A549 (cell line): ENCODE results near the gene MYBPHL. TPM values are rescaled to one million over a fixed set of nuclear protein-coding genes. Genes with fewer than 3 reads are reported as not detected.

ENCODE experiments used
- ATAC-seq, 2 experiments: fragments of 200-7000 bp in 1 of 2; fragments of >200 bp in 1 of 2; cut with Nextera tagmentation in 1 of 2; cut with Tn5 transposase in 1 of 2; 3 replicates each; pipeline versions ENCODE4 v1.8.0 to v1.9.1; 2018 to 2020; ENCODE audit warnings: mild to moderate bottlenecking in 1 of 2, moderate library complexity in 1 of 2
- CTCF ChIA-PET: fragments of 300-600 bp; sonication (Branson Sonifier 250); formaldehyde crosslinking; extraction: SDS; loops from one replicate; lab custom pipeline; 2021; ENCODE audit warnings: antibody characterized with exemption, inconsistent platforms; lab: Yijun Ruan, JAX
- POLR2A ChIA-PET: fragments of 350-600 bp; formaldehyde crosslinking; extraction: SDS; loops from one replicate; lab custom pipeline; 2021; ENCODE audit warnings: antibody characterized with exemption, inconsistent platforms; lab: Yijun Ruan, JAX
- DNase-seq, 2 experiments: peaks; one replicate each; pipeline versions ENCODE4 v3.0.0 to v3.0.0-alpha.2; 2011 to 2016; ENCODE audit warnings: low read depth in 1 of 2, low spot score in 1 of 2
- FAIRE-seq: peaks from 2 replicates; lab custom pipeline; 2011; peaks lifted over from hg19 to GRCh38; lab: Jason Lieb, UNC
- H3K27ac ChIP-seq, 2 experiments: fragments of >200 bp; sonication (Bioruptor Twin); formaldehyde crosslinking; 3 replicates each; pipeline ENCODE4 v1.5.1; 2016 to 2017
- H3K4me1 ChIP-seq: fragments of >200 bp; sonication (Bioruptor Twin); formaldehyde crosslinking; 3 replicates; pipeline ENCODE4 v1.6.1; 2016
- H3K4me2 ChIP-seq: fragments of >200 bp; sonication (Bioruptor Twin); formaldehyde crosslinking; 3 replicates; pipeline ENCODE4 v1.6.1; 2016
- H3K4me3 ChIP-seq: fragments of >200 bp; sonication (Bioruptor Twin); formaldehyde crosslinking; 3 replicates; pipeline ENCODE4 v1.5.1; 2016
- H3K9me3 ChIP-seq: fragments of >200 bp; sonication (Bioruptor Twin); formaldehyde crosslinking; 3 replicates; pipeline ENCODE4 v1.6.1; 2016
- ATOH8 ChIP-seq: fragments of 250-450 bp; sonication (Bioruptor Pico); IDR thresholded peaks from 2 replicates; pipeline ENCODE4 v1.5.0; 2020; ENCODE audit warnings: low read depth, mild to moderate bottlenecking, moderate library complexity
- CEBPB ChIP-seq, 2 experiments: fragments of >200 bp in 1 of 2; sonication (Bioruptor Twin) in 1 of 2; formaldehyde crosslinking in 1 of 2; IDR thresholded peaks; 2 replicates each; pipeline ENCODE4 v1.6.1; 2012 to 2016
- CHD4 ChIP-seq: fragments of 200-600 bp; sonication (generic); IDR thresholded peaks from 2 replicates; pipeline ENCODE4 v1.6.1; 2016; ENCODE audit warnings: antibody characterized with exemption, mild to moderate bottlenecking, borderline replicate concordance
- E2F6 ChIP-seq: IDR thresholded peaks from 2 replicates; pipeline ENCODE4 v1.6.1; 2012; ENCODE audit warnings: low read depth, borderline replicate concordance
- EP300 ChIP-seq, 2 experiments: fragments of >200 bp; sonication (Bioruptor Twin); formaldehyde crosslinking; IDR thresholded peaks; 2 replicates in 1 of 2; 3 replicates in 1 of 2; pipeline ENCODE4 v1.6.1; 2016 to 2017
- FOSB ChIP-seq: fragments of 250-450 bp; sonication (Bioruptor Pico); IDR thresholded peaks from 2 replicates; pipeline ENCODE4 v1.5.0; 2020; ENCODE audit warnings: mild to moderate bottlenecking, moderate library complexity
- FOSL2 ChIP-seq, 2 experiments: fragments of 450-650 bp in 1 of 2; fragments of >200 bp in 1 of 2; sonication (Bioruptor Twin) in 1 of 2; formaldehyde crosslinking; IDR thresholded peaks; 2 replicates each; pipeline versions ENCODE4 v1.5.0 to v1.6.1; 2016 to 2020; ENCODE audit warnings: mild to moderate bottlenecking in 1 of 2, moderate library complexity in 1 of 2
- GATA3 ChIP-seq: IDR thresholded peaks from 2 replicates; pipeline ENCODE4 v1.6.1; 2012; ENCODE audit warnings: borderline replicate concordance
- HEYL ChIP-seq: fragments of 250-450 bp; sonication (Bioruptor Pico); IDR thresholded peaks from 2 replicates; pipeline ENCODE4 v1.8.0; 2021; ENCODE audit warnings: mild to moderate bottlenecking, moderate library complexity
- HOXA7 ChIP-seq: fragments of 250-450 bp; sonication (Bioruptor Pico); IDR thresholded peaks from 2 replicates; pipeline ENCODE4 v1.5.0; 2020; ENCODE audit warnings: mild to moderate bottlenecking, moderate library complexity
- HOXB13 ChIP-seq: fragments of 250-450 bp; sonication (Bioruptor Pico); IDR thresholded peaks from 2 replicates; pipeline ENCODE4 v1.5.0; 2020; ENCODE audit warnings: low read depth, mild to moderate bottlenecking, moderate library complexity
- KDM1A ChIP-seq: fragments of 200-600 bp; sonication (generic); IDR thresholded peaks from 2 replicates; pipeline ENCODE4 v1.6.1; 2016; ENCODE audit warnings: low read depth, mild to moderate bottlenecking
- KDM5A ChIP-seq: fragments of 200-600 bp; sonication (generic); IDR thresholded peaks from 2 replicates; pipeline ENCODE4 v1.6.1; 2016; ENCODE audit warnings: antibody characterized with exemption, mild to moderate bottlenecking
- MAZ ChIP-seq: fragments of 150-350 bp; IDR thresholded peaks from 2 replicates; pipeline ENCODE4 v1.6.1; 2014; ENCODE audit warnings: antibody characterized with exemption, low read depth, low read length, borderline replicate concordance
- NPAS2 ChIP-seq: fragments of 250-450 bp; sonication (Bioruptor Pico); IDR thresholded peaks from 2 replicates; pipeline ENCODE4 v1.8.0; 2022; ENCODE audit warnings: mild to moderate bottlenecking, moderate library complexity, borderline replicate concordance
- PBX3 ChIP-seq: IDR thresholded peaks from 2 replicates; pipeline ENCODE4 v1.6.1; 2012
- PHF8 ChIP-seq: fragments of 200-600 bp; sonication (generic); IDR thresholded peaks from 2 replicates; pipeline ENCODE4 v1.6.1; 2016; ENCODE audit warnings: low read depth, mild to moderate bottlenecking, antibody characterized with exemption, moderate library complexity, borderline replicate concordance
- POLR2AphosphoS2 ChIP-seq: conservative IDR thresholded peaks from 2 replicates; pipeline ENCODE4 v1.6.1; 2012; ENCODE audit warnings: low read length, improper control_type of control experiment, inconsistent platforms
- RARB ChIP-seq: fragments of 250-450 bp; sonication (Bioruptor Pico); IDR thresholded peaks from 2 replicates; pipeline ENCODE4 v1.8.0; 2021; ENCODE audit warnings: mild to moderate bottlenecking, moderate library complexity
- RCOR1 ChIP-seq: fragments of 150-350 bp; IDR thresholded peaks from 2 replicates; pipeline ENCODE4 v1.6.1; 2014; ENCODE audit warnings: antibody characterized with exemption, low read length, low read depth
- REST ChIP-seq: fragments of 200-600 bp; sonication (generic); IDR thresholded peaks from 2 replicates; pipeline ENCODE4 v1.6.1; 2016; ENCODE audit warnings: antibody characterized with exemption, mild to moderate bottlenecking, moderate library complexity
- RFX5 ChIP-seq: fragments of 450-650 bp; IDR thresholded peaks from 2 replicates; pipeline ENCODE4 v1.7.1; 2014; ENCODE audit warnings: antibody characterized with exemption, mild to moderate bottlenecking, moderate library complexity
- RNF2 ChIP-seq: fragments of 200-600 bp; sonication (generic); IDR thresholded peaks from 2 replicates; pipeline ENCODE4 v1.6.1; 2016; ENCODE audit warnings: low read depth, mild to moderate bottlenecking, antibody characterized with exemption, moderate library complexity, borderline replicate concordance
- SREBF2 ChIP-seq: fragments of 450-650 bp; IDR thresholded peaks from 2 replicates; pipeline ENCODE4 v1.6.1; 2014; ENCODE audit warnings: mild to moderate bottlenecking, moderate library complexity
- TP53 ChIP-seq: fragments of 250-450 bp; sonication (Bioruptor Pico); IDR thresholded peaks from 2 replicates; pipeline ENCODE4 v1.5.0; 2021; ENCODE audit warnings: mild to moderate bottlenecking, moderate library complexity
- USF2 ChIP-seq: fragments of 450-650 bp; IDR thresholded peaks from 2 replicates; pipeline ENCODE4 v1.6.1; 2014; ENCODE audit warnings: antibody characterized with exemption
- ZC3H11A ChIP-seq: fragments of 450-650 bp; IDR thresholded peaks from 2 replicates; pipeline ENCODE4 v1.6.1; 2014; ENCODE audit warnings: antibody characterized with exemption, mild to moderate bottlenecking
- WGBS: methylation state at CpG from one replicate; pipeline ENCODE4 v1.1.6; 2017; ENCODE audit errors: missing lambda C conversion rate; 5-methylcytosine and 5-hydroxymethylcytosine counted together
- polyA plus RNA-seq, 4 experiments: library from polyadenylated mRNA; depleted of rRNA in 3 of 4; stranded (reverse); fragments of >200 nt; fragmentation: RNase III in 1 of 4; extraction: RNeasy Plus Mini Kit Qiagen cat#74134 plus additional on column Dnase treatment in 1 of 4; gene quantifications; 2 replicates in 3 of 4; 3 replicates in 1 of 4; pipeline ENCODE4 v1.2.3, GENCODE V29; 2011 to 2017

MYBPHL gene
- polyA plus RNA-seq, 2 of the 4 experiments (the other 2 are of a cell fraction): not detected

- DNase-seq (no peak), FAIRE-seq (no peak), ATAC-seq (peak in 1 of 2 experiments; percentile 14; a peak in 1 of 6 replicates)
- POLR2A ChIA-PET: no interaction called here
- Histone ChIP-seq H3K27ac (peak overlapping the region in 1 of 2 experiments; percentile 69; a peak in 2 of 6 replicates), H3K4me1 (peaks cover 15% of the 10 kb centered on the region), H3K4me2 (no peak overlapping the region), H3K4me3 (no peak overlapping the region), H3K9me3 (no peaks in the 10 kb centered on the region)
- WGBS: 92% methylated on average over 15 of the region's 15 CpGs
- CTCF ChIA-PET: interaction anchor here (0.5 to 4.6 kb wide), 8 partner anchors 9 to 774 kb away, joined by 3 to 29 read pairs (median 4); partner anchors contain the start of gene SORT1
- TF ChIP-seq KDM5A (no peak), CEBPB (IDR thresholded peaks at IDR 0.05) (no peak), HEYL (no peak), POLR2AphosphoS2 (no peak), ATOH8 (no peak), GATA3 (no peak), RARB (CRISPR knock-in tag) (no peak), MAZ (no peak), KDM1A (no peak), HOXA7 (no peak), CHD4 (no peak), NPAS2 (CRISPR knock-in tag) (no peak), PBX3 (no peak), E2F6 (no peak)
Measured at GRCh38 chr1:109255097-109255651, 51.6 kb downstream of the MYBPHL start.

GRCh38 chr1:109254621-109255096, 52.2 kb downstream of the MYBPHL start:
- Histone ChIP-seq H3K4me2 (peak overlapping the region; percentile 53), H3K4me3 (no peak overlapping the region), H3K27ac (peak overlapping the region in 1 of 2 experiments; percentile 69; a peak in 3 of 6 replicates), H3K4me1 (peaks cover 15% of the 10 kb centered on the region), H3K9me3 (no peaks in the 10 kb centered on the region)
- no peak for FAIRE-seq
- peak in 1 of 2 experiments; percentile 22 for DNase-seq
- WGBS: 89% methylated on average over 5 of the region's 7 CpGs
- POLR2A ChIA-PET: no interaction called here
- ATAC-seq: peak in 1 of 2 experiments; percentile 23; a peak in 1 of 6 replicates
- CTCF ChIA-PET: interaction anchor here (0.6 to 4.6 kb wide), 6 partner anchors 9 to 278 kb away, joined by 3 to 29 read pairs (median 4); partner anchors contain the start of gene SORT1
- TF ChIP-seq GATA3: no peak
- TF ChIP-seq CHD4: no peak
- no peak for TF ChIP-seq RCOR1
- TF ChIP-seq EP300 (IDR thresholded peaks at IDR 0.05): no peak
- no peak for TF ChIP-seq REST
- no peak for TF ChIP-seq TP53 (CRISPR knock-in tag)
- TF ChIP-seq SREBF2: no peak
- no peak for TF ChIP-seq RNF2
- TF ChIP-seq KDM5A: no peak
- no peak for TF ChIP-seq PHF8
- TF ChIP-seq HEYL: no peak
- TF ChIP-seq HOXB13 (CRISPR knock-in tag): no peak
- TF ChIP-seq USF2: no peak
- TF ChIP-seq RFX5: no peak
- TF ChIP-seq FOSB (CRISPR knock-in tag): no peak
- no peak for TF ChIP-seq CEBPB (IDR thresholded peaks at IDR 0.05)
- no peak for TF ChIP-seq FOSL2 (IDR thresholded peaks at IDR 0.05)
- no peak for TF ChIP-seq FOSL2 (CRISPR knock-in tag; IDR thresholded peaks at IDR 0.05)
- no peak for TF ChIP-seq ZC3H11A
